ENCODE results near the gene TAF3. TPM values are rescaled to one million over a fixed set of nuclear protein-coding genes. Genes with fewer than 3 reads are reported as not detected.

The TAF3 gene
- total RNA-seq, 4 donors from 2014 or later, result 2.9 to 17.5 (median 5.1) TPM

DNA sequence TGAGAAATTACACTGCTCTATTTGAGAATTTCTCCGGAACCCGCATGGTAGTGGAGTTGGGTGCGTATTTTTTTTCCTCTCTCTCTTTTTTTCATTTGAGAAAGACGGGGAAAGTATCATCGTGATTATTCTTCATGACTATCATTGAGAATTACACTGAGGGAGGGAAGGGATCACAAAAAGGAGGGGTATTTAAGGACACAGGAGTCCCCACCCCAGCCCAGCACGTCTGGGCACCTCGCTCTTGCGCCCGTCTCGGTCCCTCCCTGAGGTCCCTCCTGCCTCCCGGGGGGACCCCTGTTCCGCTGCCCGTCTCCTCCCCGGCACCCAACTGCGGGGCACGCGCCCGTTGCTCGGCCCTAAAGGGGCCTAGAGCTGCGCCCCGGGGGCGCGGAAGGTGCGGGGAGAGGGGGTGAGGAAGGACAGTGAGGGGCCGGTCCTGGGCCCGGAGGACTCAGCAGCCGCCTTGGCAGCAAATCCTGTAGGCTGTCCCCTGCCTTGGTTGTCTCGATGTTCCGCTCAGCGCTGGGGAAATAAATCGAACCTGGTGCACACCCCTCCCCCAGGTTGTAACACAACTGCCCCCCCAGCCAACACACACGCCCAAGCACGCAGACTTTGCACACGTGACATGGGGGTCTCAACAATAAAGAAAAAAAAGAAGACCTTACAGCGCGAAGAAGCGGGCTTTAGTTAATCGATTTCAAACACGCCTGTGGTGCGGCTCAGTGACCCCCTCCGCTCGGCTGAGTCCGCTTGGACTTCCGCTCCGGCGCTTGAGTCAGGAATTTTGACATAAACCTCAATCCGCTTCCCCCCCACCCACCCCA lies 217.6 kb downstream of the TAF3 start:
- no peak for DNase-seq
- intact Hi-C loops (cut with DNase I; ENCODE audit: low total_unique reads), result no loop called here
- Histone ChIP-seq H3K4me3 (no peak overlapping the region), H3K27ac (no peak overlapping the region), H3K4me1 (peaks cover 0 to 9% of the 10 kb centered on the region in 2 donors), H3K36me3 (no peaks in the 10 kb centered on the region), H3K9me3 (no peaks in the 10 kb centered on the region), H3K27me3 (peaks cover 8 to 69% of the 10 kb centered on the region in 2 donors)
- no peak for TF ChIP-seq POLR2A (IDR thresholded peaks at IDR 0.05)
- TF ChIP-seq, protein P1, sequence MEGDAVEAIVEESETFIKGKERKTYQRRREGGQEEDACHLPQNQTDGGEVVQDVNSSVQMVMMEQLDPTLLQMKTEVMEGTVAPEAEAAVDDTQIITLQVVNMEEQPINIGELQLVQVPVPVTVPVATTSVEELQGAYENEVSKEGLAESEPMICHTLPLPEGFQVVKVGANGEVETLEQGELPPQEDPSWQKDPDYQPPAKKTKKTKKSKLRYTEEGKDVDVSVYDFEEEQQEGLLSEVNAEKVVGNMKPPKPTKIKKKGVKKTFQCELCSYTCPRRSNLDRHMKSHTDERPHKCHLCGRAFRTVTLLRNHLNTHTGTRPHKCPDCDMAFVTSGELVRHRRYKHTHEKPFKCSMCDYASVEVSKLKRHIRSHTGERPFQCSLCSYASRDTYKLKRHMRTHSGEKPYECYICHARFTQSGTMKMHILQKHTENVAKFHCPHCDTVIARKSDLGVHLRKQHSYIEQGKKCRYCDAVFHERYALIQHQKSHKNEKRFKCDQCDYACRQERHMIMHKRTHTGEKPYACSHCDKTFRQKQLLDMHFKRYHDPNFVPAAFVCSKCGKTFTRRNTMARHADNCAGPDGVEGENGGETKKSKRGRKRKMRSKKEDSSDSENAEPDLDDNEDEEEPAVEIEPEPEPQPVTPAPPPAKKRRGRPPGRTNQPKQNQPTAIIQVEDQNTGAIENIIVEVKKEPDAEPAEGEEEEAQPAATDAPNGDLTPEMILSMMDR (IDR thresholded peaks at IDR 0.05), result no peak

DNA sequence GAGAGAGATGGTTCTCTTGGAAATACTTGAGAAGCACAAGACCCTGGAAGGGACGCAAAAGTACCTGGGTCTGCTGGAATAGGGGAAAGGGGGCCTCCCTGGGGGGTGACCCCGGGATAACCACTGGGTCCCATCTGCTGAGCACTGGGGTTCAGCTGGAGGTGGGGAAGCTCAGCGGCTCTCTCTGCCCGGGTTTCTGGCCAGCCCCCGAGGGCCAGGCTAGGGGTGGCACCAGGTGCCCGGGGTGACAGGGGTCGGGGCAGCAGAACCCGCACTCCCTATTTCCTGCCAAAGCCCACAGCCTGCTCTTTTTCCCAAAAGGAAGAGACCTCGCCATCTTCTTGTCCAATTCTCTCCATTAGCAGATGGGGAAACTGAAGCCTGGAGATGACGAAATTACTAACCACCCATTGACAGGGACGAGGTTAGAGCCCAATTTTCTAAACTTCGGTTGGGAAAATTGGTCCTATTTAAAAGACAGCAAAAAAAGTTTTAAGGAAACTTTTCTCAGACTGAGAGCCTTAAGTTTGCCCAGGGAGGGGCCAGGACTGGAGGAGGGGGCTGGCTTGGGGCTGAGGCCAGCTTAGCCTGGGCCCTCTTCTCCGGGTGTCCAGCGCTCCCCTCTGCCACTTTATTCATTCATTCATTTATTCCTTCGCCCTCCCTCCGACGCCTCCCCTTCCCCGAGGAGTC lies 218.3 kb downstream of the TAF3 start:
- H3K4me3 ChIP-seq, result no peak overlapping the region
- TF ChIP-seq, protein P1 (IDR thresholded peaks at IDR 0.05), result no peak
- TF ChIP-seq POLR2A (IDR thresholded peaks at IDR 0.05), result no peak
- no peaks in the 10 kb centered on the region for H3K36me3 ChIP-seq
- peaks cover 0 to 9% of the 10 kb centered on the region in 2 donors for H3K4me1 ChIP-seq
- no peaks in the 10 kb centered on the region for H3K9me3 ChIP-seq
- no peak for DNase-seq
- no peak overlapping the region for H3K27ac ChIP-seq
- H3K27me3 ChIP-seq, result peaks cover 11 to 77% of the 10 kb centered on the region in 2 donors
- intact Hi-C loops (cut with DNase I; ENCODE audit: low total_unique reads), result no loop called here

DNA sequence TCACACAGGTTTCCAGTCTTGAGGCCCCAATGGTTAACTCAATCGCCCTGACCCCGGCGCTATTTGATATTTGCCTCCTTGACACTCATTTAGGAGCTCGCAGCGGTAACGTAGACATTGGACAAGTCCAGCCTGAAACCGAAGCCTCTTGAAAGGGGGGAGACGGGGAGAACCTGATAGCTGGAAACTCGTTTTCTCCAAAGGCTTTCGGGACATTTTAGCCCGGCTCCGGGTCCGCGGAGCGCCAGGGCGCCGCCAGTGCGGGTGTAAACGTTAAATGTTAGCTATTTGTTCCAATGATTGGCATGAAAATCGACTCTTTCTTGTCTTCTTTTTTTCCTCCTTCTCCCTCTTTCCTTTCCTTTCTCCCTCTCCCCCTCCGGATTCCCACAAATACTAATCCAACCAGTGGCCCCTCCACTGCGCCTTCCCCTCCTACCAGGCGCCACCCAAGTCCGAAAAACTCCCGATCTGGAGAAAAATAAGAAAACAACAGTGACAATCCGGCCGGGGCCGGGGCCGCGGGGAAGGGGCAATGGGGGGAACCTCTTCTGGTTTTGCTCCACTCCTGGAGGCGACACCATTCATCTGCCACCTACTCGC lies 219.0 kb downstream of the TAF3 start:
- Histone ChIP-seq H3K27me3 (peaks cover 15 to 83% of the 10 kb centered on the region in 2 donors), H3K9me3 (no peaks in the 10 kb centered on the region), H3K27ac (no peak overlapping the region), H3K4me3 (no peak overlapping the region), H3K4me1 (peaks cover 0 to 9% of the 10 kb centered on the region in 2 donors), H3K36me3 (no peaks in the 10 kb centered on the region)
- DNase-seq, result no peak
- TF ChIP-seq, protein P1 (IDR thresholded peaks at IDR 0.05), result no peak
- no peak for TF ChIP-seq POLR2A (IDR thresholded peaks at IDR 0.05)
- intact Hi-C loops (cut with DNase I; ENCODE audit: low total_unique reads), result no loop called here

DNA sequence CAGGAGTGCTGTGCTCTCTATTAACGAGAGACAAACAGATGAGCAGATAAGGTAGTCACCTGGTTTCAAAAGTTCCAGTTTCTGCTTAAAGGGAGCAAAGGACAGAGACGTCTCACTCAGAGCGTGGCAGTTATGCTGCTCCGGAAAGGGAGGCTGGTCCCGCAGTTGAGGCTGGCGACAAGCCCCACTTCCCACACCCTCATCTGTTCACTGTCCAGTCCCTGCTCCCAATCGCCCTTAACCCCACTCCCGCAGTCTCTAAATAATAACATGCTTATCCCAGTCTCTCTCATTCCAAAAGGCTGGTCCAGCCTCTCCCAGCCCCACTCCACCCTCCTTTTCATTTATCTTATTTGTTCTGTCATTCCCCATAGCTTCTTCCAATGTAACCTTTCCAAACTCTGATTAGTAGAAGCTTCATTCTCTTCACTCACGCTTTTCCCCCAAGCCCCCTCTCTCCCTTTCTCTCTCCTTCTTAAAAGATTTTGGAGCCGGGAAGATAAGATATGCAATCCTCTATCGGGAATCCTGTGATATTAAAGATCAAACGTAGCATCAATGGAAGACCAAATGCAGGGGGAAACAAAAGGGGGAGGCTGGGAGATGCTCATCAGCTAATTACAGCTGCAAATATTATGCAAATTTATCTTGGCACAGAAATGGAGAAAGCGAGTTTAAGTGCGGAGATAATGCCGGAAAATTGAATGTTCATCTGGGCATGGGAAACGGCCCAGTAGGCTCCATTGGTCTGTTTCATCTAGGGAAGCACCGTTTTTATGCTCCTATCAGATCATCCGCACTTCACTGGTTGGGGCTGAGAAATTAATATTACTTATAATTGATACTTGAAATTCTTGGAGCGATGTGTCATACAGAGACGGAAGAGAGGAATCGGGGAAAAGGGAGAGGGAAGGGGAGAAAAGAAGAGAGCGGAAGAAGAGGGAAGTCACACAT lies 219.9 kb downstream of the TAF3 start:
- no peak for DNase-seq
- H3K4me1 ChIP-seq, result peaks cover 0 to 9% of the 10 kb centered on the region in 2 donors
- intact Hi-C loops (cut with DNase I; ENCODE audit: low total_unique reads), result no loop called here

More for the DNA sequence above, 219.9 kb downstream of the TAF3 start:
- H3K36me3 ChIP-seq, result no peaks in the 10 kb centered on the region
- no peak overlapping the region for H3K4me3 ChIP-seq
- H3K27me3 ChIP-seq, result peaks cover 16 to 92% of the 10 kb centered on the region in 2 donors
- no peak overlapping the region for H3K27ac ChIP-seq
- H3K9me3 ChIP-seq, result no peaks in the 10 kb centered on the region
- TF ChIP-seq, protein P1 (IDR thresholded peaks at IDR 0.05), result no peak
- no peak for TF ChIP-seq POLR2A (IDR thresholded peaks at IDR 0.05)

Measured in uterus (tissue), 4 donors.